NOMO-1 treated with DMSO at 0.1 percent for 48 hours (cell line): Measurements from ENCODE around the gene OR6B1.

Source experiments
- DNase-seq: peaks from one replicate; lab custom pipeline; 2025; ENCODE audit not compliant: unreplicated experiment; lab: John Stamatoyannopoulos, UW

OR6B1 gene

DNA sequence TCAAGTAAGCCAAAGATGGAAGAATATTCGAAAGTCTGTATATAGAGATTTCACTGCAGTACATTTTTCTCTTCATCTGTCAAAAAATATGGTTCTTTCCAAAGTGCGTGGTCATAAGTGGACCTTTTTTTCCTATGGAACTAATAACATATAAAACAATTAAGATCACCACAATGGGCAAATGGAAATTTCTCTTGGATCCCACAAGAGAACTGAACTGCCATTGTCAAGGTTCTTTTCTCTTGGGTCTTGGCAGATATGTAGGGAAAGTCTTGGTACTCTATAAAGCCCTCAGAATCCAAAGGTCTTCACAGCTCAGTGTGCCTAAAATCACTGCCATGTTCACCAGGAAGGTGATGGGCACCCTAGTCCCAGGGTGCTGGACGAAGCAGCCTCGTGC, at the start of gene OR6B1:
OR6B1 (plus strand) TSS at position 301 of the 400 bp plus-strand sequence. CDS start 3,677 bp downstream, outside the sequence.
- DNase-seq: no peak

DNA sequence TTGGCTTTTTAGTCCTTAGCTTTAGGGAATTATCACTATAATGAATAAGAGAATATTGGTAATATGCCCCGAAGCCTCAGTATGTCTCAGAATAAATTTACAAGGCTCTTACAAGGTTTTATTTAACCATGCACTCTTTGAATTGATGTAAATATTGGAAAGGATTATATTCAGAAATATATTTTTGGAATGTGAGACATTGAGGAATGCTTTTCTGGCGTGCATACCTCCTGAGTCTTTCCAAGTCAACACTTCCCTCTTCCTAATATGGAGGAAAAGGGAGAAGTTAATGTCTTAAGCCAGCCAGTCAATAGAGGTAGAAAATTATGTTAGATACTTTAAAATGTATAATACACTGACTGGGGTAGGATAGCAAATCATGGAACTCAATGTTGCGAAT, 46.7 kb upstream of the OR6B1 start:
- no peak for DNase-seq

DNA sequence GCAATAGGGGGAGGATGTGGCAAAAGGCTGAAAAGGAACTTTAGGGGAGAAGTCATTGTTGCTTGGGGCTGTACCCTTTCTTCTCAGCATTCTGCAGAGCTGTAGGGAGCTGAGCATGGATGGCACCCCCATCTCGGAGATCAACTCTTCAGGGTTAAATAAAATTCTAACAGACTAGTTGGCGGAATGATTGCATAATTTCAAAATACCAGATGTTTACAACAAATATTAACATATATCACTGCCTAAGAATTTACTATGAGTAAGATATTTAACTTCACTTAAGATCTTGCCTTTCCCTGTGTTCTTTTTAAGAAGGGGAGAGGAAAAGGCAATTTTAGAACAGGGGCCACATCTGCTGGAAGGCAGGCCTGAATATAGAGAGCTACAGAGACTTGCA, 46.0 kb upstream of the OR6B1 start:
- DNase-seq: no peak

DNA sequence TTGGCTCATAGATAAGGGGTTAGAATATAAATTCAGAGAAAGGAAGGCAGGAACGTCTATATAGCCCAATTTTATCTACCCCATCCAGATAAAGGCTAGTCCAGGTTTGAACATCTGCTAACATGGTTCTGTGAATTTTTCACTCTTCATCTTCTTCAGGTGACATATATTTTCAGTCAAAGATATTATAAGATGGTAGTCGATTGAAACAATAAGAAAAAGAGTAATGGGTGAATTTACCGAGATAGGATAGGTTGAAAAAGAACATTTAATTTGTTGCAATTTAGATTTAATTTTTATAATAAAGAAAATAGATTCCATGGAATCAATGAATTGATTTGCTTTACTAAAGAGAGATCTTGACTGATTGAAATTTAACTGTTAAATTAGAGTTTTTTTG, 45.6 kb upstream of the OR6B1 start, which contains the start of gene OR2F1:
OR2F1 (plus strand) TSS at position 301 of the 400 bp plus-strand sequence. CDS start 5,127 bp downstream, outside the sequence.
- DNase-seq: no peak

DNA sequence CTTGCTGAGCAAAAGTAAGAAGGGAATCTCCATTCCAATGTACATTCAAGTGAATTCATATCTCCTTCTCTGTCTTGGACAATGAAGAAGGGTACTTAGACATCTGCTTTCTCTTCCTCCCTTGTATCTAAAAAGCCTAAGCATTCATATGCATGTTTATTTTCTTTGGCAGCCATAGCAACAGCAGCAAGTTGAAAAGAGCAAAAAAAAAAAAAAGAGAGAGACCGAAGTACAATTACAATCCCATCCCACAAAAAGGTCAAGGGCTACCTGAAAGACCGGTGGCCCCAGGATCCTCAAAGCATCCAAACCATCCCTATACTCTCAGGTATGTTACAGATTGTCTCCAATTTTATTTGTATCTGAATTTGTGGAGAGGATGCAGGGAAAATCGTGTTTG, 41.3 kb upstream of the OR6B1 start:
- DNase-seq: no peak

DNA sequence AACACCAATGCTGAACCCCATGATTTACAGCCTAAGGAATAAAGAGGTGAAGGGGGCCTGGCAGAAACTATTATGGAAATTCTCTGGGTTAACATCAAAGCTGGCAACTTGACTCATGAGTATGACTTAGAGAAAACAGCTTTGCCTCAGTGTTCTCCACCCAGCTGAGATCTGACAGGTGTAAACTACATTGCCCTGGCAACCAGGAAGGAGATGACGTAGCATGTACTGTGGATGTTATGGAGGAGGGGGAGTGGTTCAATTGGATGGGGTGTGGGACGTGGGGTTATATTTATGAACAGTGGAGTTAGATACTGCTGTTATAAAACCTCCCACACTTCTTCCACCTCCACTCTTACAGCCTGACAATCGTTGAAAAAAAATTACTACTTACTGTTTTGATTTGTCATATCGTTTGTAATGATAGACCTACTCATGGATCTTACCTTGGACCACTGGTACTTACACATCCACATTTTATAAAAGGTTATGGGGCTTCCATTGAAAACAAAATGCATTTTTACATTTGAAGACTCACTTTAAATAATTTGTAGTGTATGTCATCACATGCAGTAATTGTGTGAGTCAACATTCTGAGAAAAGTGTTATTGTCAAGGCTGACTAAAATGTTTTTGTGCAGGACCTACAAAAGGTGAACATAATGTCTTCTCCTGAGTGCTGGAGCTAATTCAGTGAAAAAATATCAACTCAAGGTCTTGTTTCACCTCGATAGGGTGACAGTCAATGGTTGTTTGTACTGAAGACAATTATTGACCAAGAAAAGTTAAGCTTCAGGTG, 39.1 kb upstream of the OR6B1 start:
- no peak for DNase-seq

DNA sequence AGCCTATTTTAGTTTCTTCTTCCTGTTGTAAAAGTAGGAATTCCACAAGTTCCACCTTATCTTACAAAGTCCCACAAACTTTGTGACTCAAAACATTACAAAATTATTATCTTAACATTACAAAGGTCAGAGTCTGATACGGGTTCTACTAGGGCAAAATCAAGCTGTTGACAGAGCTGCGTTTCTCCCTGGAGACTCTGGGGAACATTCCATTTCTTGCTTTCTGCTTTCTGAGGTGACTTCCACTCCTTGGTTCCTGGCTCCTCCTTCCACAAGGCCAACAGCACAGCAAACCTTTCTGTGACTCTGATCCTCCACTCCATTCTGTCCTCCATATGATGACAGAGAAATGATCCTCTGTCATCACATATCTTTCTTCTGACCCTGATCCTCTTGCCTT, 34.8 kb upstream of the OR6B1 start:
- DNase-seq: no peak

DNA sequence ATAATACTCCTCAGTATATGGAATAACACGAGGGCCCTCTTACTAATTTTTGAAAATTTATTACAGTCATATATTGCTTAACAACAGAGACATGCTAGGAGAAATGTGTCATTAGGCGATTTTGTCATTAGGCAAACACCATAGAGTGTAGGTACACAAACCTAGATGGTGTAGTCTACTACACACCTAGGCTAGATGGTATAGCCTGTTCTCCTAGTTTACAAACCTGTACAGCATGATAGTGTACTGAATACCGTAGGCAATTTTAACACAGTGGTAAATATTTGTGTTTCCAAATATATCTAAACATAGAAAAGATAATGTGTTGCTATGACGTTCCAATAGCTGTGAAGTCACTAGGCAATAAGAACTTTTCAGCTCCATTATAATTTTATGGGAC, 32.7 kb upstream of the OR6B1 start:
- DNase-seq: no peak

DNA sequence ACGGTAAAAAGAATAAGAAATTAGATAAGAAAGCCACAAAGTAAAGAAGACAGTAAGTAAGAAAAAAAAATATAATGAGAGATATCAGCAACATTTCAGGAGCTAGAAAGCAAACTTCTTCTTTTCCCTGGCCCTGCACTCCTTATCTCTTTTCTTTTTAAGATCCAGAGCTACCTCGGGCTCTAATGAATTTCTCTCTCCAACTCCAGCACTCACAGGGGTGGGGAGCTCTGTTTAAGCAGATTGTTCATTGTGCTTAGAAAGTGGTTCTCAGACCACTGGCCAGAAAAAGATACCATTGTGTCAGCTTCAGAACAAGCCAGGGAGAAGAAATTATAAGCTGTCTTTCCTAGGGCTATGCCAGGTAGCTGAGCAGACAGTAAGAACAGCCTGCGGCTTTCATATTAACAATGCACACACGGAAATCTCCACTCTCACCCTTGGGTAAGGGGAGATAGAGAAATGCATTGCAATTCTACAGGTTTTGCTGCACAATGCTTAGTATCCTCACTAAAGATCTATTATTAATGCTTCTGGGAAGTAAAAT, 26.2 kb upstream of the OR6B1 start:
- no peak for DNase-seq

DNA sequence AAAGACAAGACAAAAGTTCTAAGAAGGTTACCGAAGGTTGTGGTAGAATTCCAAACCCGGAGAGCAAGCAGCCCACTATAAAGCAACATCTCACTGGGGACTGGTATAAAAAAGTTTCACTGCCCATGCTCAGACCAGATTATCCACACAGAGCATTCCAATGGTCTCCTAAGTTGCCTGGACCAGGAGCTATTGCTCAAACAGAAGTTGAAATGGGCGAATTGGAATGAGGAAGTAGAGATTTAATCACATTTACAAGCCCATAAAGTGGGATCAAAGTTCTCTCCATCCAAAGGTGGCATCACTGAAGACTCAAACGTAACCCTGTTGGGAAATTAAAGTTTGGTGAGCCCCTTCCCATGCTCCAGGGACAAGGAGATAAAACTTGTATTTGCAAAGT, 25.7 kb upstream of the OR6B1 start:
- no peak for DNase-seq

DNA sequence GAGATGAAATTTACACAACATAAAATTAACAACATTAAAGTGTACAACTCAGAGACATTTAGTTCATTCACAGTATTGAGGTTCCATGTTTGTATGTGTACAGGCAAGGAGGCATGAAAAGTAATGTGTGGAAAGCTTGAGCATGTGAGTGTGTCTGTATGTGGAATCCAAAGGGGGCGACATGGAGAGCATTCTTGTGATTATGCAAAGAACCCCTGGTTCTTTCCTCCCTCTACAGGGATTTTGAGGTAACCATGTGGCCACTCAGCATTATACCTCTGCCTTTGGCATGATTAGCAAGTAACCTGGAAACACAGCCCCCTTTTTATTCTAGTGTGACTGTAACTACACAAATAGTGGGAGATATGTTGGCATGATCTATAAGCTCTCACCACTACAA, 24.5 kb upstream of the OR6B1 start:
- DNase-seq: no peak

DNA sequence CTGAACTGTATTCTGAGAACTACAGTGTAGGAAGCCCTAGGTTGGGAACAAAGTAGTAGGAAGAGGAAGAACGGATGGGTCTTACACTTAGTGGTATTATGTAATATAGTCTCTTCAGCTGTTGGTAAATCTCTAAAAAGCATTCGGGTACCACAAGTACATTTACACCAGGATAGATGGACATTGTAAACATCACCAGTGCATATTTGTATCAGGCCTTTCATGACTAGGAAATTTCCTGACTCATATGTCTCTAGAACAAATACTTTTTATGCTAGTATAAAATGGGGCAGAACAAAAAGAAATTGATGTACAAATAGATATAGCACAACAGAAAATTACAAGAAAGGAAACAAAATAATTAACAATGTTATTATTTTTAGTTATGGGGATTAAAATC, 21.5 kb upstream of the OR6B1 start:
- DNase-seq: no peak

DNA sequence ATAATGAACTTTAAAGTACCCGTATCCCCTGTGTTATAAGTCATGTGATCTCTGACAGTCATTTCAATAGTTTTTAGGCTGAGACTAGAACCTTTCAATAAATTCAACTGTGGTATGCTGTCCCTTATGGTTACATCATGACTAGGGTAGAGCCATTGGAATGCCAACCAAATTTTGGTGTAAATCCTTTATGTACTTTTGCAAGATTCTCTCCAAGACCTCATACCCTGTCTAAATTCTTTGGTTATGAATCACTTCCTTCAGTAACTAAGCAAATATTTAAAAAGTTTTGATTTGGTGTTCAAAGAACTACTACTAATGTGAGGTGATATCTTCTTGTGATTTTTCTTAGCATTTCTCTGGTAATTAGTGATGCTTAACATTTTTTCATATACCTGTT, 20.8 kb upstream of the OR6B1 start:
- DNase-seq: no peak

DNA sequence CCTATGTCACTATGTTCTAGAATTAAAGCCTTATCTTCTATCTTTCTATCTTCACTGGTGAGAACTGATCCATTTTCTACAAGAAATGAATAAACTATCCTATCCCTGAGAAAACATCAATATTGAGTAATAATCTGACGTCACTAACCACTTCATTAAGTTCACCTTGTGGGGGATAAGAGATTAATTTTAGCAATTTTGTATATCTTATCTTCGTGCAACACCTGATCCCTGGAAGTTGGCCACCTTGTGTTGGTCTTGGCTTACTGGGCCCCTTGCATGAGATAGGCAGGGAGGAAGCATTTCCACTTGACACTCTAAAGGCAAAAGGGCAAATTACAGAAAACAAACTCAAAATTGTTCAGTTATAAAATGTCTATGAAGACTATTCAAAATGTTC, 20.1 kb upstream of the OR6B1 start:
- no peak for DNase-seq

DNA sequence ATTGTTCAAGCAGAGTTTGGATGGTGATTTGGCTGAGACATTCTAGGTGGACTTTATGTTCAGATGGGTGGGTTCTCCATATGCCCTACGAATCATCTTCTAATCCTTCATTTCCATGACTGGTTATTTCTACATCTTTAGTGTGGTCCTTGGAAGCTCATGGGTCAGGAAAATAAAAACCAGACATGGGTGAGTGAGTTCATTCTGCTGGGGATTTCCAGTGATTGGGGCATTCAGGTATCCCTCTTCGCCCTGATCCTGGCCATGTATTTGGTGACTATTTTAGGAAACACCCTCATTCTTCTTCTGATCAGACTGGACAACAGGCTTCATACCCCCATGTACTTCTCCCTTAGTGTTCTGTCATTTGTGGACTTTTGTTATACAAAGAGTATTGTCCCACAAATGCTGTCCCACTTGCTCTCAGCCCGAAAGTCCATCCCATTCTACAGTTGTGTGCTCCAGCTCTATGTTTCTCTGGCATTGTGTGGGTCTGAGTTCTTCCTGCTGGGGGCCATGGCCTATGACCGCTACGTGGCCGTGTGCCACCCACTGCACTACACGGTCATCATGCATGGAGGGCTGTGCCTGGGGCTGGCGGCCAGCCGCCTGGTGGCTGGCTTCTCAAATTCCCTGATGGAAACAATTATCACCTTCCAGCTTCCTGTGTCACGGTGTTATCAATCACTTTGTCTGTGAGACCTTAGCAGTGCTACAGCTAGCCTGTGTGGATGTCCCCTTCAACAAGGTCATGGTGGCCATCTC, 19.2 kb upstream of the OR6B1 start:
- DNase-seq: no peak

DNA sequence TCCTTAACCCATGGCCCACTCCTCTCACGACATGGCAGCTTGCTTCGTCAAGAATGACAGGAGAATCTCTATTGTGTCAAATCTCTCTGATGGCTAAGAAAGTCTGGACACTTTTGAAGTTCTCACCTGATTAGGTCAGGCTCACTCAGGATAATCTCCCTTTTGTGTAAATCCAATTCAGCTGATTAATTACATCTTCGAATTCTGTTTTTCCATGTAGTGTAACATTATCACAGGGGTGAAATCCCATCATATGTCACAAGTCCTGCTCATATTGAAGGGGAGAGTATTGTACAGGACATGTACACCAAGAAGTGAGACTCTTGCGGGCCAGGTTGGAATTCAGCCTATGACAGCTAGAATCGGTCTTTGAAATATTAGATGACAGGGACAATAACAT, 16.2 kb upstream of the OR6B1 start:
- DNase-seq: no peak

DNA sequence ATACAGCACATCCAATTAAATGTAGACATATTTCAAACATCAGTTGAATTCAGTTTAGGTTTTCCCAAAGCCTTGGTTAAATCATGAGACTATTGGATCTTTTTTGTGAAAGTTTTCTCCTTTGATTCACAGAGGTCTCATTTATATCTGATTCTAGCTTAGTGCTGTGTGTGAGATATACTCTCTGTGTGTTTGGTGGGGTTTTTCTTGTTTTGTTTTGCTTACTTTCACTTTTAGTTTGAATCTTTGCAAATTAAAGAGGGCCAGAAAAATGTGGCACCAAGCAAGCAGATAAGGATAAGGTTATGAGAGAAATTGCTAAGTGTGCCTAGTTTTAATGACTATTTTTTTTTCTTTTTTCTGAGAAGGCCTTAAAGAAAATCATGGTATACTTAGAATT, 12.6 kb upstream of the OR6B1 start:
- DNase-seq: no peak

DNA sequence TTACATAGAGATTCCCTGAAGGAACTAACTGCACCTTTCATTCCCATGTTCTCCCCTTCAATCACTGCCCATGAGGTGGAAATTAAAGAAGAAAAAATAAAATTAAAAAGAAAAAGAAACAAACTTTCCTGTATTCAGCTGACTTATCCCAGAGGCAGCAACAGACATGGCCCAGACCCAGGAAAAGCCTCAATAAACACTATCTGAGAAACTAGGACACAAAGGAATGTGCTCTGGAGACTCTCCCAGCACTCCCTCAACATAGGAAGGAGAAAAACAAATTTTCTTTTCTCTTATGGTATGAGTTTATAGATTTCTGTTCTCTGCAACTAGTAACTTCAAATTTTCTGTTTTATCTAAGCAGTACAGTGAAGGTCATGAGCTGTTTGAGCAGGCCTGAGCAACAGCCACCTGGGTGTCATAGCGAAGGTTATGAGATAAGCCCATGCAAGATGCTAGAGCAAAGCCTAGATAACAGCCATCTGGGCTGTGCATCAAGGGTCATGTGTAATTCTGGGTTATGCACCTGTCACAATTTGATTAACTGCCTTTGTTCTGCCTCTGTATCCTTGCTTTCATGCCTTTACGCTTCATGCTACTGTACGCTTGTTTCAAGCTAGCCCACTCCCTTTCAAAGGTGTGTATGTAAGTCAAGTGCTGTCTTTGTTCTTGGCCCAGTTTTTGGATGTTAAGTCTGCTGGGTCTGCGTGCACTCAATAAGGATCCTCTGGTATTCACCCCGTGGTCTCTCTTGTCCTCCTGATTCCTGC, 11.0 kb upstream of the OR6B1 start:
- DNase-seq: no peak

DNA sequence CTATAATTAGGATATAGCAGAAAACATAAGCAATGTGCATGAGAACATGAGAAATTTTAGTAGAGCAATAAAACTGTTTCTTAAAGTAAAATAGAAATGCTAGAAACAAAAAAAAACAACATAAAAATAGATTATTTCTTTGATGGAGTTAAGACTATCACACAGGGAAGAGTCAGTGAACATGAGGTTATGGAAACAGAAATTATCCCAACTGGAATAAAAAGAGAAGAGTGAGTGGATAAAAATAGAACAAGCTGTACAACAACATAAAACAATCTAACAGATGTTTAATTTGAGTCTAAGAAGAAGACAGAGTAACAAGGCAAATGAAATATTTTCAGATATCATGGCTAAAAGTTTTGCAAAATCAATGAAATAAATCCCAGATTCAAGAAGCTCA, 7.5 kb upstream of the OR6B1 start:
- DNase-seq: no peak

DNA sequence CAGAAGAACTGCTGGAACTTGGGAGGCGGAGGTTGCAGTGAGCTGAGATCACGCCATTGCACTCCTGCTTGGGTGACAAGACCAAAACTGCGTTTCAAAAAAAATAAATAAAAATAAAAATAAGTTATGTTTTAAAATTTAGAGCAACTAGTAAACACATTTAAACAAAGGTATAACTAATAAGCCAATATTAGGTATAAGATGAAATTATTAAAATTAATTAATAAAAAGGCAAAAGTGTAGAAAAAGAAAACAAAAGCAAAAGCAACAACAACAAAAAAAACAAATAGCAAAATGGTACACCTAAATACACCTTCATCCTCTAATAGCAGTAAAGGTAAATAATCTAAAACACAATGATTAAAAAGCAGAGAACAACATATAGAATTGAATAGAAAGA, 6.2 kb upstream of the OR6B1 start:
- DNase-seq: no peak

DNA sequence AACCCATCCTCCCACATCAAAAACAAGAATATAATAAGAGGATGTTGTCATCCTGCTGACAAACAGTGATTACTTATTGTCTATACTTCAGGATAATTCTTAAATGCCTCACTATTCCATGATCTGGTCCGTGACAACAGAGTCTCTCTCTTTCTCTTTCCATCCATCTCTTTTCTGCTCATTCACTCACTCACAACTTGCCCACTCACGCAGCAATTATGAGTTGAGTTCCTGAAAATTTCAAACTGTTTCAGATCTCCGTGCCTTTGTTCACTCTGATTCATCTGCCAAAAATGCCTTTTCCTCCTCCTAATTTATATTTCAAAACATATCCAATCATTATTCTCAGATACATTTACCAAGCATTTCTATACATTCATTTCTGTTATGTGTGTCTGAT, 1.4 kb downstream of the OR6B1 start:
- DNase-seq: no peak
